Cortex of kidney (tissue), 1 donor: ENCODE results near the gene MRFAP1L1.
"Not testable (repeated sequence)": the region's sequence is repeated elsewhere in the genome, so short reads cannot be mapped to it uniquely, and the experiment has no call there.

ENCODE experiments used
- DNase-seq: peaks from one replicate; lab custom pipeline; 2025; lab: John Stamatoyannopoulos, UW

The MRFAP1L1 gene

GRCh38 chr4:6709230-6710114 lies at the start of gene MRFAP1L1:
MRFAP1L1 (minus strand) TSS chr4:6709865; CDS start chr4:6709629, 236 bp downstream.
- DNase-seq, result no peak

GRCh38 chr4:6758728-6759127 lies 49.1 kb upstream of the MRFAP1L1 start:
- no peak for DNase-seq

GRCh38 chr4:6756345-6756744 lies 46.7 kb upstream of the MRFAP1L1 start:
- DNase-seq, result not testable (repeated sequence)

GRCh38 chr4:6755088-6755753 lies 45.6 kb upstream of the MRFAP1L1 start:
- no peak for DNase-seq

GRCh38 chr4:6754481-6755087 lies 44.9 kb upstream of the MRFAP1L1 start:
- no peak for DNase-seq

GRCh38 chr4:6753891-6754290 lies 44.2 kb upstream of the MRFAP1L1 start:
- DNase-seq, result no peak

GRCh38 chr4:6753103-6753560 lies 43.5 kb upstream of the MRFAP1L1 start:
- DNase-seq, result no peak

- no peak for DNase-seq
Measured at GRCh38 chr4:6752486-6752829, 42.8 kb upstream of the MRFAP1L1 start.

GRCh38 chr4:6751611-6752485 lies 42.2 kb upstream of the MRFAP1L1 start:
- no peak for DNase-seq

GRCh38 chr4:6750286-6751221 lies 40.9 kb upstream of the MRFAP1L1 start:
- no peak for DNase-seq

GRCh38 chr4:6749340-6750171 lies 39.9 kb upstream of the MRFAP1L1 start:
- no peak for DNase-seq

GRCh38 chr4:6748286-6748685 lies 38.6 kb upstream of the MRFAP1L1 start:
- no peak for DNase-seq

- no peak for DNase-seq
Measured at GRCh38 chr4:6747294-6748051, 37.8 kb upstream of the MRFAP1L1 start.

- DNase-seq, result no peak
Measured at GRCh38 chr4:6746721-6747293, 37.1 kb upstream of the MRFAP1L1 start.

- DNase-seq, result no peak
Measured at GRCh38 chr4:6742989-6743388, 33.3 kb upstream of the MRFAP1L1 start.

- DNase-seq, result no peak
Measured at GRCh38 chr4:6742507-6742906, 32.8 kb upstream of the MRFAP1L1 start.

- DNase-seq, result no peak
Measured at GRCh38 chr4:6740347-6740746, 30.7 kb upstream of the MRFAP1L1 start.

- DNase-seq, result no peak
Measured at GRCh38 chr4:6739920-6740319, 30.3 kb upstream of the MRFAP1L1 start.
